ENCODE results near the gene STIM2.

GRCh38 chr4:27017623-27018022, 157.0 kb downstream of the STIM2 start:
- TF ChIP-seq CTCF (IDR thresholded peaks at IDR 0.05 in 8 of 11, conservative IDR thresholded peaks at IDR 0.05 in 3 of 11) (no peak), POLR2A (IDR thresholded peaks at IDR 0.05) (no peak)

All from spleen (tissue), 7 donors.